Keratinocyte (primary cell): Measurements from ENCODE around the gene CEP78.

Source experiments
- EZH2 ChIP-seq: IDR thresholded peaks from one replicate; pipeline ENCODE4 v1.6.1; 2012; ENCODE audit warnings: inconsistent platforms, mild to moderate bottlenecking, low read length, moderate library complexity
- TF ChIP-seq, protein P1 (sequence below), 3 experiments: IDR thresholded peaks in 1 of 3; conservative IDR thresholded peaks in 1 of 3; optimal IDR thresholded peaks in 1 of 3; 2 replicates in 2 of 3; 3 replicates in 1 of 3; pipeline versions ENCODE3 to v1.5.1; 2011; ENCODE audit warnings: low read length in 3 of 3, mild to moderate bottlenecking in 3 of 3, moderate library complexity in 2 of 3, control low read depth in 1 of 3, inconsistent platforms in 1 of 3; ENCODE audit not compliant: insufficient read depth in 2 of 3; ENCODE audit errors: extremely low read depth in 1 of 3

GRCh38 chr9:78286946-78287388 lies 51.1 kb downstream of the CEP78 start:
- TF ChIP-seq, protein P1, sequence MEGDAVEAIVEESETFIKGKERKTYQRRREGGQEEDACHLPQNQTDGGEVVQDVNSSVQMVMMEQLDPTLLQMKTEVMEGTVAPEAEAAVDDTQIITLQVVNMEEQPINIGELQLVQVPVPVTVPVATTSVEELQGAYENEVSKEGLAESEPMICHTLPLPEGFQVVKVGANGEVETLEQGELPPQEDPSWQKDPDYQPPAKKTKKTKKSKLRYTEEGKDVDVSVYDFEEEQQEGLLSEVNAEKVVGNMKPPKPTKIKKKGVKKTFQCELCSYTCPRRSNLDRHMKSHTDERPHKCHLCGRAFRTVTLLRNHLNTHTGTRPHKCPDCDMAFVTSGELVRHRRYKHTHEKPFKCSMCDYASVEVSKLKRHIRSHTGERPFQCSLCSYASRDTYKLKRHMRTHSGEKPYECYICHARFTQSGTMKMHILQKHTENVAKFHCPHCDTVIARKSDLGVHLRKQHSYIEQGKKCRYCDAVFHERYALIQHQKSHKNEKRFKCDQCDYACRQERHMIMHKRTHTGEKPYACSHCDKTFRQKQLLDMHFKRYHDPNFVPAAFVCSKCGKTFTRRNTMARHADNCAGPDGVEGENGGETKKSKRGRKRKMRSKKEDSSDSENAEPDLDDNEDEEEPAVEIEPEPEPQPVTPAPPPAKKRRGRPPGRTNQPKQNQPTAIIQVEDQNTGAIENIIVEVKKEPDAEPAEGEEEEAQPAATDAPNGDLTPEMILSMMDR (optimal IDR thresholded peaks at IDR 0.05 in 1 of 3, IDR thresholded peaks at IDR 0.05 in 1 of 3, conservative IDR thresholded peaks at IDR 0.05 in 1 of 3; ENCODE audit: extremely low read depth in 1 of 3, insufficient read depth in 2 of 3, low read length in 3 of 3), result no peak
- TF ChIP-seq EZH2, result no peak
